Hematopoietic multipotent progenitor cell (in vitro differentiated cells): ENCODE data around the gene PLXNC1. TPM values are rescaled to one million over a fixed set of nuclear protein-coding genes. Genes with fewer than 3 reads are reported as not detected.

ENCODE experiments used
- DNase-seq, 3 donors: peaks; one replicate each; pipeline ENCODE4 v3.0.0-alpha.2; 2011 to 2015; ENCODE audit warnings: low read depth in 2 of 3, low spot score in 2 of 3
- total RNA-seq: library from RNA; depleted of rRNA; stranded (reverse); fragments of >200 nt; gene quantifications from one replicate; pipeline ENCODE4 v1.2.3, GENCODE V29; 2012

The PLXNC1 gene
- total RNA-seq, 1 donor, result 49.8 TPM

- DNase-seq, result no peak
These were observed 80.1 kb downstream of the PLXNC1 start for GRCh38 chr12:94228488-94228907.

- DNase-seq, result no peak
These were observed 81.5 kb downstream of the PLXNC1 start for GRCh38 chr12:94229902-94230301.

- DNase-seq, result no peak
These were observed 82.1 kb downstream of the PLXNC1 start for GRCh38 chr12:94230357-94230905.

GRCh38 chr12:94231709-94232108 lies 83.3 kb downstream of the PLXNC1 start:
- peak in 1 of 3 donors; percentile 52 for DNase-seq

GRCh38 chr12:94235848-94236247 lies 87.5 kb downstream of the PLXNC1 start:
- no peak for DNase-seq

GRCh38 chr12:94239332-94239993 lies 91.1 kb downstream of the PLXNC1 start:
- no peak for DNase-seq

GRCh38 chr12:94240171-94240570 lies 91.8 kb downstream of the PLXNC1 start:
- DNase-seq, result peak in 2 of 3 donors; percentile 71 to 89

- DNase-seq, result no peak
These were observed 94.5 kb downstream of the PLXNC1 start for GRCh38 chr12:94242901-94243300.

GRCh38 chr12:94244165-94245133 lies 96.1 kb downstream of the PLXNC1 start:
- peak in 2 of 3 donors; percentile 87 to 92 for DNase-seq

- DNase-seq, result no peak
These were observed 97.4 kb downstream of the PLXNC1 start for GRCh38 chr12:94245631-94246383.

GRCh38 chr12:94247246-94247645 lies 98.9 kb downstream of the PLXNC1 start:
- no peak for DNase-seq

GRCh38 chr12:94248582-94248981 lies 100.2 kb downstream of the PLXNC1 start:
- DNase-seq, result no peak

- DNase-seq, result no peak
These were observed 101.8 kb downstream of the PLXNC1 start for GRCh38 chr12:94250130-94250529.

- DNase-seq, result no peak
These were observed 105.9 kb downstream of the PLXNC1 start for GRCh38 chr12:94254270-94254669.

- no peak for DNase-seq
These were observed 106.6 kb downstream of the PLXNC1 start for GRCh38 chr12:94255006-94255405.

GRCh38 chr12:94255428-94255827 lies 107.1 kb downstream of the PLXNC1 start:
- no peak for DNase-seq

- DNase-seq, result no peak
These were observed 110.2 kb downstream of the PLXNC1 start for GRCh38 chr12:94258593-94258992.

GRCh38 chr12:94260017-94260416 lies 111.6 kb downstream of the PLXNC1 start:
- no peak for DNase-seq

- no peak for DNase-seq
These were observed 112.3 kb downstream of the PLXNC1 start for GRCh38 chr12:94260717-94261116.

- DNase-seq, result no peak
These were observed 112.7 kb downstream of the PLXNC1 start for GRCh38 chr12:94261119-94261518.

GRCh38 chr12:94261786-94262185 lies 113.4 kb downstream of the PLXNC1 start:
- DNase-seq, result no peak
